Measurements from ENCODE around the gene CNOT2. TPM values are rescaled to one million over a fixed set of nuclear protein-coding genes. Genes with fewer than 3 reads are reported as not detected.

Gene CNOT2
- total RNA-seq, 4 donors from 2014 or later, result 64.1 to 107 (median 71.6) TPM

DNA sequence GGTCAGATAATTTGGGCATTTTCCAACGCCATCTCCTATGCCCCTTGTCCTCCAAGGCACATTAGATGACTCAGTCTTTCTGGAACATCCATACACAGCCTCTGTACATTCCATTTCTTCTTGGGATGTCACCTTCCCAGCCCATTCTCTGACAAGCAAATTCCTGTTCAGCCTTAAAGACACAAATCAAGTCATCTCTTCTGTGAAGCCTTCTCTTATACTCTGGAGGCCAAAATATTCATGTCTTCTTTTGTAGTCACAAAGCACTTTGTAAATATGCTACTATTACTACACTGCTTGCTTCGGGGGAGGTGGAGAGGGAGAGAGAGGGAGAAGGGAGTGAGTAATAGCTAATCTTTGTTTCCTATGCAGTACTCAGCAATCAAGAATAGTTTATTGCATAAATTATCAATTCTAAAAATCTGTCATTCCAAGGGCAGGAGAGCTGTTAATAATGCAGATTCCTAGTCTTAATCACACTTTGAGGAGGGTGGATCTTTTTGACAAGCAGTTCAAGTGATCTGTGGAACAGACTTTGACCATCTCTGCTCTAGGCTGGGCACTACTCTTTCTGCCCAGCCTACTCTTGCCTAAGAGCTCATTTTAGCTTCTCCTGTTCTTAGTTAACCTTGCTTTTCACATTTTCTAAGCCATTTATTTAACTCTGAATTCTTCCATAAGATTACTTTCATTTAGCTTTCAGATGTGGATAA, 150.7 kb downstream of the CNOT2 start:
- DNase-seq (no peak), ATAC-seq (no peak)
- H3K4me1 ChIP-seq, result no peaks in the 10 kb centered on the region
- H3K36me3 ChIP-seq, result no peaks in the 10 kb centered on the region
- H3K27me3 ChIP-seq, result no peaks in the 10 kb centered on the region
- intact Hi-C loops (cut with DNase I; ENCODE audit: low total_unique reads) (no loop called here), in situ Hi-C loops (cut with MboI; ENCODE audit: low sequenced_read_pairs in 4 of 4) (no loop called here)
- H3K27ac ChIP-seq, result no peak overlapping the region
- H3K4me3 ChIP-seq, result no peak overlapping the region
- no peaks in the 10 kb centered on the region for H3K9me3 ChIP-seq
- no peak for TF ChIP-seq POLR2A (IDR thresholded peaks at IDR 0.05)

DNA sequence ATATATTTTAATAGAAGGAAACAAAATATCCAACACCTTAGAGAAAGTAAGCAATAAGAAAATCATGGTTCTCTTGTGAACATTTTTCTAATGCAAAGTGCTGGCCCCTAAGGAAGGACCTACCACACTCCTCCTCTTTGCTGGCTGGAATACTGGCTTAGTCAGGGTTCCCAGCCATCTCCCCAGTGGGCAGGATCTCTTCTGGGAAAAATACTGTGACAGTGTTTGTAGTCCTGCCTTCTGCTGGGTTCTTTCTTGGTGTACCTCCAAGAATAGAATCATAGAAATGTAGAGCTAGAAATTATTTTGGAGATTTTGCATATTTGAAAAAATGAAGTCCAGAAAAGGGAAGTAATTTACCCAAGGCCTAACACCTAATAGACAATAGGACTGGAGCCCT, 154.8 kb downstream of the CNOT2 start:
- no peak for TF ChIP-seq POLR2A (IDR thresholded peaks at IDR 0.05)
- no peak for TF ChIP-seq CTCF (IDR thresholded peaks at IDR 0.05 in 4 of 5, conservative IDR thresholded peaks at IDR 0.05 in 1 of 5)
- intact Hi-C loops (cut with DNase I; ENCODE audit: low total_unique reads), result no loop called here
- H3K9me3 ChIP-seq, result no peaks in the 10 kb centered on the region
- H3K27ac ChIP-seq, result no peak overlapping the region
- no peaks in the 10 kb centered on the region for H3K27me3 ChIP-seq
- no peak for ATAC-seq
- H3K4me3 ChIP-seq, result no peak overlapping the region
- H3K36me3 ChIP-seq, result no peaks in the 10 kb centered on the region
- in situ Hi-C loops (cut with MboI; ENCODE audit: low sequenced_read_pairs in 4 of 4), result no loop called here
- H3K4me1 ChIP-seq, result no peaks in the 10 kb centered on the region
- no peak for DNase-seq

DNA sequence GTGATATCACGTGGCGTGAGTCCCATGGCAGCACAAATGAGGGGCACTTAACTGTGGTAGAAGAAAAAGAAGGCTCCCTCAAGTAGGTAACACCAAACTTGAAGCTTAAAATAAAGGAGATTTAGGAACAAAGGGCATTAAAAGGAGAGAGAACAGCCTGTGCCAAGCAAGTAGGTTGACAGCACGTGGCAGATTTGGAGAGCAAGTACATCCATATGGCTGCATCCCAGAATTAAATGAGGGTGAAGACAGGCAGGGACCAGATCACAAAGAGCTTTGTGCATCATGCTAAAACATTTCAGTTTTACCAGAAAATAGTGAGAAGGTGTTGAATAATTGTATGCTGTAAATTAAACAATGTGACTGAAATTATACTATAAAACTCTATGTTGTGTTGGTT, 155.6 kb downstream of the CNOT2 start:
- TF ChIP-seq CTCF (IDR thresholded peaks at IDR 0.05 in 4 of 5, conservative IDR thresholded peaks at IDR 0.05 in 1 of 5) (no peak), POLR2A (IDR thresholded peaks at IDR 0.05) (no peak)
- no peaks in the 10 kb centered on the region for H3K4me1 ChIP-seq
- DNase-seq (no peak), ATAC-seq (no peak)
- no peak overlapping the region for H3K27ac ChIP-seq
- in situ Hi-C loops (cut with MboI; ENCODE audit: low sequenced_read_pairs in 4 of 4) (no loop called here), intact Hi-C loops (cut with DNase I; ENCODE audit: low total_unique reads) (no loop called here)
- H3K36me3 ChIP-seq, result no peaks in the 10 kb centered on the region
- no peaks in the 10 kb centered on the region for H3K9me3 ChIP-seq
- no peak overlapping the region for H3K4me3 ChIP-seq
- H3K27me3 ChIP-seq, result no peaks in the 10 kb centered on the region

DNA sequence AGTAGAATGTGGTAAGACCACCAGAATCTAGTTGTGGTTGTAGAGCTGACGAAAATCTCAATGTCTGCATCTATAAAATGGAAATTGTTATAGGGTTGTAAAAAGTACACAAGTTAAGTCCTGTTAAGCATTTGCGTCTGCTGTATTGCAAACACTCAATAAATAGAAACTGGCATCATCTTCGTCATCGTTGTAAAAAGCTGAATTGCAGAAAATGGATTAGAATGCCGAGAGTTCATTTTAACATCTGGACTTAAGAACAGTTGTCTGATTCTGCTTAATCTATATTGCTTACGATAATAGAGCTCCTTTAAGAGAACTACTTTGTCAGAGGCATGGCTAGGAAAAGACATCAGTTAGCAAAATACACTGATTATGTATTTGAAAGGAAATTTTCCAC, 156.1 kb downstream of the CNOT2 start:
- no peaks in the 10 kb centered on the region for H3K9me3 ChIP-seq
- ATAC-seq, result no peak
- in situ Hi-C loops (cut with MboI; ENCODE audit: low sequenced_read_pairs in 4 of 4) (no loop called here), intact Hi-C loops (cut with DNase I; ENCODE audit: low total_unique reads) (no loop called here)
- H3K27ac ChIP-seq, result no peak overlapping the region
- no peak for DNase-seq
- TF ChIP-seq POLR2A (IDR thresholded peaks at IDR 0.05) (no peak), CTCF (IDR thresholded peaks at IDR 0.05 in 4 of 5, conservative IDR thresholded peaks at IDR 0.05 in 1 of 5) (no peak)
- H3K27me3 ChIP-seq, result no peaks in the 10 kb centered on the region
- no peak overlapping the region for H3K4me3 ChIP-seq
- no peaks in the 10 kb centered on the region for H3K36me3 ChIP-seq
- H3K4me1 ChIP-seq, result no peaks in the 10 kb centered on the region

GRCh38 chr12:70400124-70400523, 156.9 kb downstream of the CNOT2 start:
- in situ Hi-C loops (cut with MboI; ENCODE audit: low sequenced_read_pairs in 4 of 4) (no loop called here), intact Hi-C loops (cut with DNase I; ENCODE audit: low total_unique reads) (no loop called here)
- no peaks in the 10 kb centered on the region for H3K9me3 ChIP-seq
- H3K36me3 ChIP-seq, result no peaks in the 10 kb centered on the region
- no peaks in the 10 kb centered on the region for H3K4me1 ChIP-seq
- H3K27me3 ChIP-seq, result no peaks in the 10 kb centered on the region
- no peak overlapping the region for H3K4me3 ChIP-seq
- H3K27ac ChIP-seq, result no peak overlapping the region
- TF ChIP-seq POLR2A (IDR thresholded peaks at IDR 0.05), result no peak
- no peak for TF ChIP-seq CTCF (IDR thresholded peaks at IDR 0.05 in 4 of 5, conservative IDR thresholded peaks at IDR 0.05 in 1 of 5)
- DNase-seq (no peak), ATAC-seq (no peak)

All from gastrocnemius medialis (tissue), 4 donors.